Activated CD8-positive, alpha-beta T cell treated with anti-CD3 and anti-CD28 coated beads for 36 hours (primary cell): ENCODE measurements around the gene FIBCD1. TPM values are rescaled to one million over a fixed set of nuclear protein-coding genes. Genes with fewer than 3 reads are reported as not detected.

Source experiments
- ATAC-seq: fragments of 200-7000 bp; cut with Tn5 transposase; one replicate; pipeline ENCODE4 v1.10.0; 2021; ENCODE audit warnings: mild to moderate bottlenecking, moderate library complexity
- CTCF ChIA-PET: fragments of 350-600 bp; sonication (Branson Sonifier 250); formaldehyde crosslinking; loops from one replicate; lab custom pipeline; 2021; ENCODE audit warnings: antibody characterized with exemption; lab: Charles Lee
- POLR2A ChIA-PET: fragments of 350-600 bp; sonication (Branson Sonifier 250); formaldehyde crosslinking; loops from one replicate; lab custom pipeline; 2021; ENCODE audit warnings: antibody characterized with exemption; lab: Charles Lee
- DNase-seq: peaks from one replicate; pipeline ENCODE4 v3.0.0-alpha.2; 2020
- H3K27ac Mint-ChIP-seq: one replicate; pipeline ENCODE4 v1.8.0; 2021; ENCODE audit warnings: mild to moderate bottlenecking, mixed read lengths
- H3K27me3 Mint-ChIP-seq: one replicate; pipeline ENCODE4 v1.8.0; 2021; ENCODE audit warnings: mixed read lengths
- H3K36me3 Mint-ChIP-seq: one replicate; pipeline ENCODE4 v1.8.0; 2021; ENCODE audit warnings: low read depth, mixed read lengths
- H3K4me1 Mint-ChIP-seq: one replicate; pipeline ENCODE4 v1.8.0; 2021; ENCODE audit warnings: low read depth, mixed read lengths
- H3K4me3 Mint-ChIP-seq: one replicate; pipeline ENCODE4 v1.8.0; 2021; ENCODE audit warnings: mild to moderate bottlenecking, moderate library complexity, mixed read lengths
- H3K9me3 Mint-ChIP-seq: one replicate; pipeline ENCODE4 v1.8.0; 2021; ENCODE audit warnings: mixed read lengths
- CTCF ChIP-seq: fragments of 200-600 bp; IDR thresholded peaks from one replicate; pipeline ENCODE4 v1.8.0; 2022; ENCODE audit warnings: antibody characterized with exemption, mild to moderate bottlenecking
- intact Hi-C: fragments of 100-400 bp; cut with micrococcal nuclease; formaldehyde crosslinking; loops from one replicate; pipeline ENCODE4 v1.10.0; 2022
- total RNA-seq, 2 experiments: library from RNA; stranded (reverse); gene quantifications; one replicate each; pipeline ENCODE4 v1.2.3, GENCODE V29; 2021

Gene FIBCD1
- total RNA-seq, 2 experiments from 2014 or later, result not detected

- ChIA-PET POLR2A (no interaction called here), CTCF (interaction anchor here (1.4 kb wide), 1 partner anchor 64 kb away, joined by 4 read pairs; no protein-coding TSS in a partner anchor)
- Mint-ChIP-seq H3K4me3 (no peak overlapping the region), H3K27ac (no peak overlapping the region), H3K27me3 (peaks cover 31% of the 10 kb centered on the region), H3K4me1 (no peaks in the 10 kb centered on the region), H3K9me3 (no peaks in the 10 kb centered on the region), H3K36me3 (no peaks in the 10 kb centered on the region)
- DNase-seq (no peak), ATAC-seq (no peak)
- intact Hi-C loops, result loop anchor here (5.0 to 10.0 kb wide), 2 partner anchors 66 to 229 kb away; no protein-coding TSS in a partner anchor
- no peak for TF ChIP-seq CTCF
Observed at GRCh38 chr9:130933114-130934046, 5.7 kb downstream of the FIBCD1 start.

GRCh38 chr9:130932255-130933079 is 6.6 kb downstream of the FIBCD1 start:
- H3K36me3 Mint-ChIP-seq, result no peaks in the 10 kb centered on the region
- no peak for TF ChIP-seq CTCF
- no peak for ATAC-seq
- DNase-seq, result no peak
- ChIA-PET POLR2A (no interaction called here), CTCF (interaction anchor here (1.4 kb wide), 1 partner anchor 63 kb away, joined by 4 read pairs; no protein-coding TSS in a partner anchor)
- H3K4me3 Mint-ChIP-seq, result no peak overlapping the region
- H3K4me1 Mint-ChIP-seq, result no peaks in the 10 kb centered on the region
- H3K27ac Mint-ChIP-seq, result no peak overlapping the region
- H3K27me3 Mint-ChIP-seq, result peaks cover 27% of the 10 kb centered on the region
- intact Hi-C loops, result loop anchor here (5.0 to 10.0 kb wide), 2 partner anchors 65 to 228 kb away; no protein-coding TSS in a partner anchor
- H3K9me3 Mint-ChIP-seq, result no peaks in the 10 kb centered on the region

GRCh38 chr9:130931508-130932254 is 7.4 kb downstream of the FIBCD1 start:
- no peak for TF ChIP-seq CTCF
- Mint-ChIP-seq H3K4me1 (no peaks in the 10 kb centered on the region), H3K36me3 (no peaks in the 10 kb centered on the region), H3K27ac (no peak overlapping the region), H3K4me3 (no peak overlapping the region), H3K9me3 (no peaks in the 10 kb centered on the region), H3K27me3 (peaks cover 20% of the 10 kb centered on the region)
- intact Hi-C loops, result loop anchor here (5.0 to 10.0 kb wide), 2 partner anchors 64 to 227 kb away; no protein-coding TSS in a partner anchor
- ATAC-seq (no peak), DNase-seq (no peak)
- ChIA-PET POLR2A (no interaction called here), CTCF (interaction anchor here (1.0 to 1.4 kb wide), 2 partner anchors 62 to 126 kb away, joined by 3 to 4 read pairs; no protein-coding TSS in a partner anchor)

GRCh38 chr9:130930804-130931349 is 8.2 kb downstream of the FIBCD1 start:
- DNase-seq, result no peak
- Mint-ChIP-seq H3K27ac (no peak overlapping the region), H3K4me3 (no peak overlapping the region), H3K9me3 (no peaks in the 10 kb centered on the region), H3K36me3 (no peaks in the 10 kb centered on the region), H3K4me1 (no peaks in the 10 kb centered on the region), H3K27me3 (peaks cover 18% of the 10 kb centered on the region)
- ChIA-PET CTCF (interaction anchor here (1.0 kb wide), 1 partner anchor 127 kb away, joined by 3 read pairs; no protein-coding TSS in a partner anchor), POLR2A (no interaction called here)
- ATAC-seq, result no peak
- no peak for TF ChIP-seq CTCF
- intact Hi-C loops, result loop anchor here (5.0 to 10.0 kb wide), 2 partner anchors 64 to 226 kb away; no protein-coding TSS in a partner anchor
